ENCODE results near the gene ZNF417. TPM values are rescaled to one million over a fixed set of nuclear protein-coding genes. Genes with fewer than 3 reads are reported as not detected.

Gene ZNF417
- total and polyA plus RNA-seq, 2 of the 13 experiments (the other 11 are each of a cell fraction or from before 2014, with no cell fraction given), result 2.9 to 13.7 TPM

GRCh38 chr19:57954996-57955395 lies 38.6 kb upstream of the ZNF417 start (continued):
- TF ChIP-seq, protein P1, sequence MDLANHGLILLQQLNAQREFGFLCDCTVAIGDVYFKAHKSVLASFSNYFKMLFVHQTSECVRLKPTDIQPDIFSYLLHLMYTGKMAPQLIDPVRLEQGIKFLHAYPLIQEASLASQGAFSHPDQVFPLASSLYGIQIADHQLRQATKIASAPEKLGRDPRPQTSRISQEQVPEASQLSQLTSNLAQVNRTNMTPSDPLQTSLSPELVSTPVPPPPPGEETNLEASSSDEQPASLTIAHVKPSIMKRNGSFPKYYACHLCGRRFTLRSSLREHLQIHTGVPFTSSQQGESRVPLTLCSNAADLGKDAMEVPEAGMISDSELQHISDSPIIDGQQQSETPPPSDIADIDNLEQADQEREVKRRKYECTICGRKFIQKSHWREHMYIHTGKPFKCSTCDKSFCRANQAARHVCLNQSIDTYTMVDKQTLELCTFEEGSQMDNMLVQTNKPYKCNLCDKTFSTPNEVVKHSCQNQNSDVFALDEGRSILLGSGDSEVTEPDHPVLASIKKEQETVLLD (CRISPR knock-in tag; IDR thresholded peaks at IDR 0.05; ENCODE audit: low read depth), result no peak
- TF ChIP-seq MED1 (CRISPR knock-in tag; IDR thresholded peaks at IDR 0.05) (no peak), ZBTB38 (CRISPR knock-in tag; IDR thresholded peaks at IDR 0.05) (no peak), ZNF557 (CRISPR knock-in tag; IDR thresholded peaks at IDR 0.05) (no peak), SNRNP70 (IDR thresholded peaks at IDR 0.05; ENCODE audit: low read depth, low read length) (no peak)

DNA sequence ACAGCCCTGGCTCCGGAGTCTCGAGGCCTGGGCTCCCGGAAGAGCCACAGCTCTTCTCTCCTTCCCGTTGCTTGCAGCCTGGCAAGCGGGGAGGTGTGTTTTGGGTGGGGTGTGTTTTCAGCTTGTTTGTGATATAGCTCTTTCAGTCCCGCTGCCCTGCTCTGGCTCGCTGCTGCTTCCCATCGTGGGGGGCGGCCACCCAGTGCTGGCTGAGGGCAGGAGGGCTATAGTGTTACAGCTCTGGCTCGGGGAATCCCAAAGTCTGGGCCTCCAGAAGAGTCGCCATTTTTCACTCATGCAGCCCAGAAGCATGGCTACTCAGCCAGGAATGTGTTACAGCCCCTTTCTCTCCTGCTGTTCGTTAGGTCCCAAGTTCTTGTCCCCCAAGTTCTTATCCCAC lies 33.3 kb upstream of the ZNF417 start:
- BruUV-seq (replicated peaks), result no TSS peak
- Histone ChIP-seq H3K27me3 (ENCODE audit: control insufficient read depth in 1 of 2, insufficient read depth in 2 of 2, low read length in 2 of 2) (no peaks in the 10 kb centered on the region; a peak in 1 of 5 replicates), H3K36me3 (replicated peaks in 1 of 2; ENCODE audit: control insufficient read depth in 1 of 2, insufficient read depth in 2 of 2, low read length in 2 of 2) (no peaks in the 10 kb centered on the region), H2AFZ (ENCODE audit: low read length) (no peak overlapping the region), H3K4me1 (ENCODE audit: insufficient read depth, low read length) (peaks cover 15% of the 10 kb centered on the region), H3K4me2 (ENCODE audit: low read depth, low read length) (no peak overlapping the region), H4K20me1 (ENCODE audit: insufficient read depth, low read length) (no peaks in the 10 kb centered on the region), H3K79me2 (ENCODE audit: insufficient read depth, low read length) (peaks cover 21% of the 10 kb centered on the region), H3K9ac (ENCODE audit: insufficient read depth, low read depth, low read length) (no peak overlapping the region), H3K27ac (ENCODE audit: extremely low read length, insufficient read depth, low read length) (no peak overlapping the region), H3K4me3 (replicated peaks in 1 of 3; ENCODE audit: insufficient read depth in 1 of 3, low read depth in 2 of 3, low read length in 3 of 3) (no peak overlapping the region), H3K9me3 (ENCODE audit: low read length) (peaks cover 55% of the 10 kb centered on the region)
- WGBS (ENCODE audit: low lambda C conversion rate), result 55% methylated on average over 7 of the region's 12 CpGs
- ChIA-PET CTCF (ENCODE audit: low intra/inter-chr PET ratio, low total read pairs) (no interaction called here), POLR2A (interaction anchor here (2.0 kb wide), 1 partner anchor 53 kb away, joined by 5 read pairs; the partner anchor contains the start of gene ZNF606)
- FAIRE-seq (no peak), ATAC-seq (no peak), DNase-seq (ENCODE audit: low spot score) (no peak)
- TF ChIP-seq ZBTB21 (CRISPR knock-in tag; IDR thresholded peaks at IDR 0.05), result no peak
- TF ChIP-seq ZNF691 (CRISPR knock-in tag; IDR thresholded peaks at IDR 0.05; ENCODE audit: borderline replicate concordance, low read depth), result no peak
- no peak for TF ChIP-seq ZNF460 (CRISPR knock-in tag; IDR thresholded peaks at IDR 0.05; ENCODE audit: borderline replicate concordance)
- no peak for TF ChIP-seq MXD4 (CRISPR knock-in tag; IDR thresholded peaks at IDR 0.05)
- TF ChIP-seq ZNF891 (CRISPR knock-in tag; IDR thresholded peaks at IDR 0.05), result no peak
- no peak for TF ChIP-seq MTF1 (CRISPR knock-in tag; IDR thresholded peaks at IDR 0.05)
- in situ Hi-C loops (cut with HindIII; ENCODE audit: extremely low pct_ligation_motif_present, low pct_unique_long_range_greater_than_20kb), result no loop called here
- intact Hi-C loops (cut with micrococcal nuclease; ENCODE audit: unreplicated experiment), result no loop called here

All from HepG2 (cell line).